OCI-LY7 (cell line): ENCODE measurements around the gene TMEM63B. TPM values are rescaled to one million over a fixed set of nuclear protein-coding genes. Genes with fewer than 3 reads are reported as not detected.

Experiments
- BruUV-seq: library from RNA; stranded (reverse); fragments of 400-500 nt; replicated peaks from 2 replicates; lab custom pipeline; 2021; lab: Mats Ljungman, UMichigan
- CTCF ChIA-PET: fragments of 300-600 bp; sonication (Branson Sonifier 250); formaldehyde crosslinking; loops from one replicate; lab custom pipeline; 2022; ENCODE audit warnings: antibody characterized with exemption; ENCODE audit not compliant: unreplicated experiment; lab: Charles Lee
- POLR2A ChIA-PET: fragments of 300-600 bp; sonication (Branson Sonifier 250); formaldehyde crosslinking; loops from one replicate; lab custom pipeline; 2022; ENCODE audit warnings: antibody characterized with exemption; lab: Charles Lee
- DNase-seq: peaks from one replicate; pipeline ENCODE4 v3.0.0-alpha.2; 2015; ENCODE audit warnings: low spot score
- H2AFZ ChIP-seq: fragments of 200-600 bp; sonication (generic), shearing (Covaris generic); 2 replicates; pipeline ENCODE4 v1.6.1; 2014; ENCODE audit warnings: mild to moderate bottlenecking, antibody characterized with exemption, low read length, moderate library complexity
- H3K27ac ChIP-seq: fragments of 200-600 bp; sonication (generic); 2 replicates; pipeline ENCODE4 v1.5.1; 2014; ENCODE audit warnings: mixed run types, low read depth, mild to moderate bottlenecking, moderate library complexity, low read length, inconsistent platforms; ENCODE audit not compliant: poor library complexity, severe bottlenecking
- H3K36me3 ChIP-seq: fragments of 200-600 bp; sonication (generic); 2 replicates; pipeline ENCODE4 v1.6.1; 2014; ENCODE audit warnings: mild to moderate bottlenecking, antibody characterized with exemption, low read length, moderate library complexity, mixed read lengths; ENCODE audit not compliant: insufficient read depth
- H3K4me1 ChIP-seq: fragments of 200-600 bp; sonication (generic); 2 replicates; pipeline ENCODE4 v1.5.1; 2014; ENCODE audit warnings: mild to moderate bottlenecking, low read length; ENCODE audit not compliant: insufficient read depth, poor library complexity, severe bottlenecking
- H3K4me2 ChIP-seq: fragments of 200-600 bp; sonication (generic); 2 replicates; pipeline ENCODE4 v1.6.1; 2014; ENCODE audit warnings: mild to moderate bottlenecking, low read length
- H3K4me3 ChIP-seq: fragments of 200-600 bp; sonication (generic); 2 replicates; pipeline ENCODE4 v1.5.1; 2014; ENCODE audit warnings: mild to moderate bottlenecking, low read depth, low read length; ENCODE audit not compliant: poor library complexity, severe bottlenecking
- H3K79me2 ChIP-seq: fragments of 200-600 bp; sonication (generic); 2 replicates; pipeline ENCODE4 v1.6.1; 2016; ENCODE audit warnings: low read depth, mild to moderate bottlenecking, low read length, moderate library complexity, mixed read lengths; ENCODE audit not compliant: insufficient read depth
- H3K9me2 ChIP-seq: fragments of 200-600 bp; sonication (generic); 2 replicates; pipeline ENCODE4 v1.6.1; 2016; ENCODE audit warnings: mild to moderate bottlenecking, low read length, mixed read lengths; ENCODE audit not compliant: insufficient read depth
- H3K9me3 ChIP-seq: fragments of 200-600 bp; sonication (generic); 2 replicates; pipeline ENCODE4 v1.6.1; 2014; ENCODE audit warnings: mild to moderate bottlenecking, mixed run types, low read length, mixed read lengths
- H4K20me1 ChIP-seq: fragments of 200-600 bp; sonication (generic); 2 replicates; pipeline ENCODE4 v1.6.1; 2014; ENCODE audit warnings: mild to moderate bottlenecking, antibody characterized with exemption, low read length, moderate library complexity, mixed read lengths; ENCODE audit not compliant: insufficient read depth
- EZH2phosphoT487 ChIP-seq: fragments of 200-600 bp; sonication (generic); IDR thresholded peaks from 2 replicates; pipeline ENCODE4 v1.6.1; 2018; ENCODE audit warnings: low read depth, borderline replicate concordance, mild to moderate bottlenecking, mixed run types, antibody characterized with exemption, low read length, moderate library complexity, mixed read lengths
- intact Hi-C: fragments of 100-400 bp; cut with micrococcal nuclease; formaldehyde crosslinking; loops from one replicate; pipeline ENCODE4 v1.10.0; 2022; ENCODE audit not compliant: unreplicated experiment
- total RNA-seq, 2 experiments: library from RNA; depleted of rRNA in 1 of 2; stranded (reverse); fragments of >200 nt in 1 of 2; shearing (Covaris generic) in 1 of 2; gene quantifications; 2 replicates each; pipeline ENCODE4 v1.2.3, GENCODE V29; 2014 to 2022
- TF ChIP-seq, protein P1 (sequence below): fragments of 200-600 bp; sonication (generic); conservative IDR thresholded peaks from 2 replicates; pipeline ENCODE4 v1.5.1; 2014; ENCODE audit warnings: mild to moderate bottlenecking, antibody characterized with exemption, low read length, moderate library complexity, mixed read lengths

TMEM63B gene
- total RNA-seq, 2 experiments from 2014 or later: 5.4 to 10.0 TPM

DNA sequence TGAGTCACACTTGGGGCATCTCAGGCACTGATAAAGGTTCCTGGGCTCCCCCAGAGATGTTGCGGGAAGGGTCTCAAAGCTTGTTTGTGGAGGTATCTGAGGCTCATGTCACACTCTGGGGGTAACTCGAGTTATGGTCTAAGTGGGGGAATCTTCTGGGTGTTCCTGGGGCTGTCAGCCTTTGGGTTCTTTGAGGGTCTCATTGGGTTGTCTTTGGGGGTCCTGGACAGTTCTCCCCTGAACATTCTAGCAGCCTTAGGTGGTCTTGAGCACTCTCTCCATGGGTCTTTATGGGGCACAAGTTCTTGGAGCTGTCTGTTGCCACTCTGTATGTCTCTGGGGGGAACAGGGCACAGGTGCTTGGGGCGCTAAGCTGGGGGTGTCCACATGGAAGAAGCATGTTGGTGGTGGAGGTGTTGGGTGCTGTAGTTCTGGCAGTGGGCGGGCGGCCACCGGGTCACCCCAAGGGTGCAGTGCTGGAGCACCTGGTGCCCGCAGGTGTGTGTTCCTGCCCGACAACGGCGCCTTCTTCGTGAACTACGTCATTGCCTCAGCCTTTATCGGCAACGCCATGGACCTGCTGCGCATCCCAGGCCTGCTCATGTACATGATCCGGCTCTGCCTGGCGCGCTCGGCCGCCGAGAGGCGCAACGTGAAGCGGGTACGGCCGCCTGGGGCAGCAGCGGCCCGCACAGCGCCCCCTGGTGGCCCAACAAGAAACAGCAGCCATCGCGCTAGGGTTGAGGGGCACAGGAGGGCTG, 24.2 kb downstream of the TMEM63B start:
- ChIA-PET POLR2A (no interaction called here), CTCF (no interaction called here)
- H3K27ac ChIP-seq: no peak overlapping the region
- TF ChIP-seq, protein P1, sequence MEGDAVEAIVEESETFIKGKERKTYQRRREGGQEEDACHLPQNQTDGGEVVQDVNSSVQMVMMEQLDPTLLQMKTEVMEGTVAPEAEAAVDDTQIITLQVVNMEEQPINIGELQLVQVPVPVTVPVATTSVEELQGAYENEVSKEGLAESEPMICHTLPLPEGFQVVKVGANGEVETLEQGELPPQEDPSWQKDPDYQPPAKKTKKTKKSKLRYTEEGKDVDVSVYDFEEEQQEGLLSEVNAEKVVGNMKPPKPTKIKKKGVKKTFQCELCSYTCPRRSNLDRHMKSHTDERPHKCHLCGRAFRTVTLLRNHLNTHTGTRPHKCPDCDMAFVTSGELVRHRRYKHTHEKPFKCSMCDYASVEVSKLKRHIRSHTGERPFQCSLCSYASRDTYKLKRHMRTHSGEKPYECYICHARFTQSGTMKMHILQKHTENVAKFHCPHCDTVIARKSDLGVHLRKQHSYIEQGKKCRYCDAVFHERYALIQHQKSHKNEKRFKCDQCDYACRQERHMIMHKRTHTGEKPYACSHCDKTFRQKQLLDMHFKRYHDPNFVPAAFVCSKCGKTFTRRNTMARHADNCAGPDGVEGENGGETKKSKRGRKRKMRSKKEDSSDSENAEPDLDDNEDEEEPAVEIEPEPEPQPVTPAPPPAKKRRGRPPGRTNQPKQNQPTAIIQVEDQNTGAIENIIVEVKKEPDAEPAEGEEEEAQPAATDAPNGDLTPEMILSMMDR: peak; percentile 99
- TF ChIP-seq EZH2phosphoT487: no peak
- H2AFZ ChIP-seq: no peak overlapping the region
- no peaks in the 10 kb centered on the region for H3K36me3 ChIP-seq
- H3K9me3 ChIP-seq: no peaks in the 10 kb centered on the region
- no peaks in the 10 kb centered on the region for H4K20me1 ChIP-seq
- H3K4me3 ChIP-seq: no peak overlapping the region
- H3K4me1 ChIP-seq: peaks cover 4% of the 10 kb centered on the region
- peak; percentile 83 for DNase-seq
- no TSS peak for BruUV-seq
- no peaks in the 10 kb centered on the region for H3K79me2 ChIP-seq
- H3K4me2 ChIP-seq: peak overlapping the region; percentile 16; the same call in 1 of the 2 replicates
- H3K9me2 ChIP-seq: no peaks in the 10 kb centered on the region
- intact Hi-C loops: loop anchor here (1.0 kb wide), 1 partner anchor 55 kb away; no protein-coding TSS in a partner anchor

DNA sequence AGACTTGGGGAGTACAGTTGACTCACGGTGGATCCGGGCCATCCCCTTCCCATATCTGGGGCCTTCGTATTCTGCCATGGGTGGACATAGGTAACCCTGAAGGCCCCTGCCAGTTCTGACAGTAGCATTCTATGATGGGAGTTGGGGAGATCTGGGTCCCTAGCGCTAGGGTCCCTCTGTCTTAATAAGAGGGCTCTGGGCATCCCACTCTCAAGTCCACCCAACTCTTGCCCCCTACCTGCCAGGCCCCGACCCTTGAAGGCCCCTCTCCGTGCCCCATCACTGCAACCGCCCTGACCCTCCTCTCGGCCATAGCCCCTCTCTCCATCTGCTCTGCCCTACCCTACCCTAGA, 24.7 kb downstream of the TMEM63B start:
- ChIA-PET CTCF (no interaction called here), POLR2A (no interaction called here)
- no peak for DNase-seq
- Histone ChIP-seq H3K79me2 (no peaks in the 10 kb centered on the region), H3K9me3 (no peaks in the 10 kb centered on the region), H2AFZ (no peak overlapping the region), H3K36me3 (no peaks in the 10 kb centered on the region), H3K27ac (no peak overlapping the region), H3K4me2 (no peak overlapping the region), H3K4me3 (no peak overlapping the region), H3K4me1 (peaks cover 4% of the 10 kb centered on the region), H4K20me1 (no peaks in the 10 kb centered on the region), H3K9me2 (no peaks in the 10 kb centered on the region)
- BruUV-seq: no TSS peak
- intact Hi-C loops: loop anchor here (1.0 kb wide), 1 partner anchor 56 kb away; no protein-coding TSS in a partner anchor
- TF ChIP-seq, protein P1: peak; percentile 52
- TF ChIP-seq EZH2phosphoT487: no peak

DNA sequence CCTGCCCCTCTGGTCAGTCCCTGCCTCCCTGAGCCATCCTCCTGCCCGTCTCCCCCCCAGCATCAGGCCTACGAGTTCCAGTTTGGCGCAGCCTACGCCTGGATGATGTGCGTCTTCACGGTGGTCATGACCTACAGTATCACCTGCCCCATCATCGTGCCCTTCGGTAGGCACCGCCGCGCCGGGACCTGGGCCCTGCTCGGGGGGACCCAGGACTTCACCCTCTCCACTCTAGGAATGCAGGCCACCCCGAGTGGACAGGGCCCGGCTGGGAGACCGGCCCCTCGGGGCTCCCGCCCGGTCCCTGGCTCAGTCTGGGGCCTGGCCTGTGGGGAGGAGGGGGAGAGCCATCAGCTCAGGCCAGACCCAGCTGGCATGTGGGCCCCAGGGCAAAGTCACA, 25.2 kb downstream of the TMEM63B start:
- intact Hi-C loops: loop anchor here (1.0 kb wide), 1 partner anchor 56 kb away; no protein-coding TSS in a partner anchor
- Histone ChIP-seq H2AFZ (no peak overlapping the region), H3K9me3 (no peaks in the 10 kb centered on the region), H3K79me2 (no peaks in the 10 kb centered on the region), H3K36me3 (no peaks in the 10 kb centered on the region), H3K4me2 (no peak overlapping the region), H3K4me3 (no peak overlapping the region), H3K4me1 (peaks cover 4% of the 10 kb centered on the region), H3K9me2 (no peaks in the 10 kb centered on the region), H3K27ac (no peak overlapping the region), H4K20me1 (no peaks in the 10 kb centered on the region)
- BruUV-seq: no TSS peak
- no peak for DNase-seq
- ChIA-PET POLR2A (no interaction called here), CTCF (no interaction called here)
- TF ChIP-seq, protein P1: no peak
- no peak for TF ChIP-seq EZH2phosphoT487
